Measurements from ENCODE around the gene ABCB9. TPM values are rescaled to one million over a fixed set of nuclear protein-coding genes. Genes with fewer than 3 reads are reported as not detected.

Gene ABCB9
- total and polyA plus RNA-seq, 4 donors, result 2.7 to 7.5 (median 4.8) TPM

- H3K9ac ChIP-seq (ENCODE audit: insufficient read depth in 1 of 2, low read length in 2 of 2), result no peak overlapping the region
Measured at GRCh38 chr12:122929812-122930211, 36.5 kb downstream of the ABCB9 start.

GRCh38 chr12:122929148-122929538 lies 37.1 kb downstream of the ABCB9 start:
- no peaks in the 10 kb centered on the region for H3K4me1 ChIP-seq (ENCODE audit: control insufficient read depth in 5 of 5, insufficient read depth in 5 of 5, low read length in 5 of 5)
- no peak for DNase-seq
- TF ChIP-seq, protein P1, sequence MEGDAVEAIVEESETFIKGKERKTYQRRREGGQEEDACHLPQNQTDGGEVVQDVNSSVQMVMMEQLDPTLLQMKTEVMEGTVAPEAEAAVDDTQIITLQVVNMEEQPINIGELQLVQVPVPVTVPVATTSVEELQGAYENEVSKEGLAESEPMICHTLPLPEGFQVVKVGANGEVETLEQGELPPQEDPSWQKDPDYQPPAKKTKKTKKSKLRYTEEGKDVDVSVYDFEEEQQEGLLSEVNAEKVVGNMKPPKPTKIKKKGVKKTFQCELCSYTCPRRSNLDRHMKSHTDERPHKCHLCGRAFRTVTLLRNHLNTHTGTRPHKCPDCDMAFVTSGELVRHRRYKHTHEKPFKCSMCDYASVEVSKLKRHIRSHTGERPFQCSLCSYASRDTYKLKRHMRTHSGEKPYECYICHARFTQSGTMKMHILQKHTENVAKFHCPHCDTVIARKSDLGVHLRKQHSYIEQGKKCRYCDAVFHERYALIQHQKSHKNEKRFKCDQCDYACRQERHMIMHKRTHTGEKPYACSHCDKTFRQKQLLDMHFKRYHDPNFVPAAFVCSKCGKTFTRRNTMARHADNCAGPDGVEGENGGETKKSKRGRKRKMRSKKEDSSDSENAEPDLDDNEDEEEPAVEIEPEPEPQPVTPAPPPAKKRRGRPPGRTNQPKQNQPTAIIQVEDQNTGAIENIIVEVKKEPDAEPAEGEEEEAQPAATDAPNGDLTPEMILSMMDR (IDR thresholded peaks at IDR 0.05; ENCODE audit: control extremely low read depth, extremely low read depth), result no peak
- H3K36me3 ChIP-seq (ENCODE audit: control insufficient read depth in 4 of 4, insufficient read depth in 4 of 4, low read length in 4 of 4), result no peaks in the 10 kb centered on the region
- H3K27ac ChIP-seq (ENCODE audit: low read depth in 1 of 2, low read length in 1 of 2), result no peak overlapping the region
- 93 to 95% methylated on average over 14 of the region's 14 CpGs for WGBS, 2 donors
- no peaks in the 10 kb centered on the region for H3K9me3 ChIP-seq (ENCODE audit: control insufficient read depth in 4 of 4, insufficient read depth in 3 of 4, low read length in 3 of 4)
- no peaks in the 10 kb centered on the region for H3K27me3 ChIP-seq (ENCODE audit: control insufficient read depth in 3 of 3, insufficient read depth in 3 of 3, low read length in 2 of 3)
- H3K4me3 ChIP-seq, result no peak overlapping the region
- no peak overlapping the region for H3K9ac ChIP-seq (ENCODE audit: insufficient read depth in 1 of 2, low read length in 2 of 2)
- no peak for ATAC-seq (ENCODE audit: insufficient read depth, low FRiP score)

More at GRCh38 chr12:122929812-122930211, 36.5 kb downstream of the ABCB9 start:
- no peaks in the 10 kb centered on the region for H3K27me3 ChIP-seq (ENCODE audit: control insufficient read depth in 3 of 3, insufficient read depth in 3 of 3, low read length in 2 of 3)
- no peaks in the 10 kb centered on the region for H3K4me1 ChIP-seq (ENCODE audit: control insufficient read depth in 5 of 5, insufficient read depth in 5 of 5, low read length in 5 of 5)
- H3K27ac ChIP-seq (ENCODE audit: low read depth in 1 of 2, low read length in 1 of 2), result no peak overlapping the region
- DNase-seq, result no peak
- no peak overlapping the region for H3K4me3 ChIP-seq
- ATAC-seq (ENCODE audit: insufficient read depth, low FRiP score), result no peak
- 96 to 98% methylated on average over 23 of the region's 23 CpGs for WGBS, 2 donors
- TF ChIP-seq, protein P1 (IDR thresholded peaks at IDR 0.05; ENCODE audit: control extremely low read depth, extremely low read depth), result no peak
- H3K36me3 ChIP-seq (ENCODE audit: control insufficient read depth in 4 of 4, insufficient read depth in 4 of 4, low read length in 4 of 4), result no peaks in the 10 kb centered on the region
- no peaks in the 10 kb centered on the region for H3K9me3 ChIP-seq (ENCODE audit: control insufficient read depth in 4 of 4, insufficient read depth in 3 of 4, low read length in 3 of 4)

GRCh38 chr12:122928404-122929147 lies 37.7 kb downstream of the ABCB9 start:
- H3K27ac ChIP-seq (ENCODE audit: low read depth in 1 of 2, low read length in 1 of 2), result no peak overlapping the region
- no peaks in the 10 kb centered on the region for H3K27me3 ChIP-seq (ENCODE audit: control insufficient read depth in 3 of 3, insufficient read depth in 3 of 3, low read length in 2 of 3)
- H3K9ac ChIP-seq (ENCODE audit: insufficient read depth in 1 of 2, low read length in 2 of 2), result no peak overlapping the region
- TF ChIP-seq, protein P1 (IDR thresholded peaks at IDR 0.05; ENCODE audit: control extremely low read depth, extremely low read depth), result no peak
- H3K4me1 ChIP-seq (ENCODE audit: control insufficient read depth in 5 of 5, insufficient read depth in 5 of 5, low read length in 5 of 5), result no peaks in the 10 kb centered on the region
- H3K4me3 ChIP-seq, result no peak overlapping the region
- H3K9me3 ChIP-seq (ENCODE audit: control insufficient read depth in 4 of 4, insufficient read depth in 3 of 4, low read length in 3 of 4), result no peaks in the 10 kb centered on the region
- ATAC-seq (ENCODE audit: insufficient read depth, low FRiP score), result no peak
- WGBS, 2 donors, result 87 to 88% methylated on average over 12 of the region's 12 CpGs
- H3K36me3 ChIP-seq (ENCODE audit: control insufficient read depth in 4 of 4, insufficient read depth in 4 of 4, low read length in 4 of 4), result no peaks in the 10 kb centered on the region
- no peak for DNase-seq

Data from lung (tissue), 12 donors.